ENCODE measurements around the gene CTAG1A.
"Not testable (repeated sequence)": the region's sequence is repeated elsewhere in the genome, so short reads cannot be mapped to it uniquely, and the experiment has no call there.

- not testable (repeated sequence) for TF ChIP-seq POLR2A (IDR thresholded peaks at IDR 0.05; ENCODE audit: low read length); SMC3 (IDR thresholded peaks at IDR 0.05); KDM5A (IDR thresholded peaks at IDR 0.05); MYC (IDR thresholded peaks at IDR 0.05; ENCODE audit: borderline replicate concordance, low read length); JUNB (IDR thresholded peaks at IDR 0.05); HDAC2 (IDR thresholded peaks at IDR 0.05); RFX5 (IDR thresholded peaks at IDR 0.05); EP300 (IDR thresholded peaks at IDR 0.05); ZNF302 (CRISPR knock-in tag; IDR thresholded peaks at IDR 0.05); SREBF2 (IDR thresholded peaks at IDR 0.05)
- TF ChIP-seq, protein P1, sequence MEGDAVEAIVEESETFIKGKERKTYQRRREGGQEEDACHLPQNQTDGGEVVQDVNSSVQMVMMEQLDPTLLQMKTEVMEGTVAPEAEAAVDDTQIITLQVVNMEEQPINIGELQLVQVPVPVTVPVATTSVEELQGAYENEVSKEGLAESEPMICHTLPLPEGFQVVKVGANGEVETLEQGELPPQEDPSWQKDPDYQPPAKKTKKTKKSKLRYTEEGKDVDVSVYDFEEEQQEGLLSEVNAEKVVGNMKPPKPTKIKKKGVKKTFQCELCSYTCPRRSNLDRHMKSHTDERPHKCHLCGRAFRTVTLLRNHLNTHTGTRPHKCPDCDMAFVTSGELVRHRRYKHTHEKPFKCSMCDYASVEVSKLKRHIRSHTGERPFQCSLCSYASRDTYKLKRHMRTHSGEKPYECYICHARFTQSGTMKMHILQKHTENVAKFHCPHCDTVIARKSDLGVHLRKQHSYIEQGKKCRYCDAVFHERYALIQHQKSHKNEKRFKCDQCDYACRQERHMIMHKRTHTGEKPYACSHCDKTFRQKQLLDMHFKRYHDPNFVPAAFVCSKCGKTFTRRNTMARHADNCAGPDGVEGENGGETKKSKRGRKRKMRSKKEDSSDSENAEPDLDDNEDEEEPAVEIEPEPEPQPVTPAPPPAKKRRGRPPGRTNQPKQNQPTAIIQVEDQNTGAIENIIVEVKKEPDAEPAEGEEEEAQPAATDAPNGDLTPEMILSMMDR (IDR thresholded peaks at IDR 0.05), result not testable (repeated sequence)
Measured at GRCh38 chrX:154558060-154558690, 26.8 kb upstream of the CTAG1A start.
